Smooth muscle cell (in vitro differentiated cells): Measurements from ENCODE around the gene ADRA2B. TPM values are rescaled to one million over a fixed set of nuclear protein-coding genes. Genes with fewer than 3 reads are reported as not detected.

Experiments used
- DNase-seq: peaks from one replicate; lab custom pipeline; 2025; ENCODE audit not compliant: unreplicated experiment; lab: John Stamatoyannopoulos, UW
- H2AFZ ChIP-seq: fragments of 200-600 bp; sonication (generic); 2 replicates; pipeline ENCODE4 v1.6.0; 2016; ENCODE audit warnings: antibody characterized with exemption, low read depth, mild to moderate bottlenecking
- H3F3A ChIP-seq: fragments of 200-600 bp; sonication (generic); 2 replicates; pipeline ENCODE4 v1.6.0; 2017; ENCODE audit warnings: antibody characterized with exemption, low read depth
- H3K27ac ChIP-seq: fragments of 200-600 bp; sonication (generic); 2 replicates; pipeline ENCODE4 v1.5.1; 2016; ENCODE audit warnings: low read depth, mild to moderate bottlenecking
- H3K27me3 ChIP-seq: fragments of 200-600 bp; sonication (generic); 2 replicates; pipeline ENCODE4 v1.6.1; 2016; ENCODE audit warnings: low read depth, mild to moderate bottlenecking
- H3K36me3 ChIP-seq: fragments of 200-600 bp; sonication (generic); 2 replicates; pipeline ENCODE4 v1.5.1; 2016; ENCODE audit warnings: low read depth
- H3K4me1 ChIP-seq: fragments of 200-600 bp; sonication (generic); 2 replicates; pipeline ENCODE4 v1.5.1; 2016; ENCODE audit warnings: low read depth
- H3K4me2 ChIP-seq: fragments of 200-600 bp; sonication (generic); 2 replicates; pipeline ENCODE4 v1.6.0; 2016; ENCODE audit warnings: mild to moderate bottlenecking
- H3K4me3 ChIP-seq: fragments of 200-600 bp; sonication (generic); 2 replicates; pipeline ENCODE4 v1.5.1; 2016; ENCODE audit warnings: mild to moderate bottlenecking
- H3K79me2 ChIP-seq: fragments of 200-600 bp; sonication (generic); 2 replicates; pipeline ENCODE4 v1.6.0; 2016; ENCODE audit warnings: low read depth, mild to moderate bottlenecking
- H3K9ac ChIP-seq: fragments of 200-600 bp; sonication (generic); 2 replicates; pipeline ENCODE4 v1.6.0; 2016; ENCODE audit warnings: low read depth
- H3K9me3 ChIP-seq: fragments of 200-600 bp; sonication (generic); replicated peaks from 2 replicates; pipeline ENCODE4 v1.5.1; 2016; ENCODE audit warnings: low read depth
- H4K20me1 ChIP-seq: fragments of 200-600 bp; sonication (generic); 2 replicates; pipeline ENCODE4 v1.6.0; 2016; ENCODE audit warnings: low read depth
- CTCF ChIP-seq: fragments of 200-600 bp; sonication (generic); IDR thresholded peaks from 2 replicates; pipeline ENCODE4 v1.5.1; 2017; ENCODE audit warnings: borderline replicate concordance, mild to moderate bottlenecking, antibody characterized with exemption; ENCODE audit not compliant: insufficient read depth, poor library complexity, severe bottlenecking
- WGBS: methylation state at CpG from one replicate; pipeline ENCODE4 v1.1.7; 2016; ENCODE audit warnings: low lambda C conversion rate; 5-methylcytosine and 5-hydroxymethylcytosine counted together
- polyA plus RNA-seq: library from polyadenylated mRNA; unstranded; fragments of >200 nt; fragmentation: Nextera tagmentation; extraction: Ambion mirVana; gene quantifications from 2 replicates; pipeline ENCODE4 v1.2.1, GENCODE V29; 2016
- total RNA-seq: library from RNA; depleted of rRNA; stranded (reverse); fragments of >200 nt; gene quantifications from 2 replicates; pipeline ENCODE4 v1.2.3, GENCODE V29; 2014

The ADRA2B gene
- total and polyA plus RNA-seq, 2 experiments from 2014 or later, result 0.06 to 1.2 TPM

- Histone ChIP-seq H3K9me3 (no peaks in the 10 kb centered on the region), H3F3A (no peaks in the 10 kb centered on the region), H3K79me2 (no peaks in the 10 kb centered on the region), H4K20me1 (no peaks in the 10 kb centered on the region), H2AFZ (no peak overlapping the region), H3K9ac (no peak overlapping the region), H3K27ac (no peak overlapping the region), H3K4me2 (no peak overlapping the region), H3K4me1 (no peaks in the 10 kb centered on the region), H3K27me3 (no peaks in the 10 kb centered on the region), H3K4me3 (no peak overlapping the region), H3K36me3 (no peaks in the 10 kb centered on the region)
- no peak for DNase-seq
- no peak for TF ChIP-seq CTCF
- 88% methylated on average over 5 of the region's 7 CpGs for WGBS
These were observed 36.9 kb upstream of the ADRA2B start for GRCh38 chr2:96153291-96153713.

GRCh38 chr2:96152304-96153161 is 36.2 kb upstream of the ADRA2B start:
- Histone ChIP-seq H3F3A (no peaks in the 10 kb centered on the region), H3K79me2 (no peaks in the 10 kb centered on the region), H3K4me1 (no peaks in the 10 kb centered on the region), H3K9me3 (no peaks in the 10 kb centered on the region), H3K4me2 (no peak overlapping the region), H4K20me1 (no peaks in the 10 kb centered on the region), H3K27ac (no peak overlapping the region), H3K27me3 (no peaks in the 10 kb centered on the region), H3K4me3 (no peak overlapping the region), H3K9ac (no peak overlapping the region), H3K36me3 (no peaks in the 10 kb centered on the region), H2AFZ (no peak overlapping the region)
- TF ChIP-seq CTCF, result no peak
- DNase-seq, result no peak
- 89% methylated on average over 10 of the region's 13 CpGs for WGBS

- H3K27ac ChIP-seq, result no peak overlapping the region
- H3K9ac ChIP-seq, result no peak overlapping the region
- no peaks in the 10 kb centered on the region for H3K27me3 ChIP-seq
- no peaks in the 10 kb centered on the region for H3K79me2 ChIP-seq
- no peaks in the 10 kb centered on the region for H3F3A ChIP-seq
- H3K9me3 ChIP-seq, result no peaks in the 10 kb centered on the region
- H3K36me3 ChIP-seq, result no peaks in the 10 kb centered on the region
- no peak overlapping the region for H3K4me2 ChIP-seq
- TF ChIP-seq CTCF, result no peak
- whole genome bisulfite sequencing, result 92% methylated on average over 9 of the region's 9 CpGs
- no peaks in the 10 kb centered on the region for H3K4me1 ChIP-seq
- DNase-seq, result no peak
- H4K20me1 ChIP-seq, result no peaks in the 10 kb centered on the region
- H2AFZ ChIP-seq, result no peak overlapping the region
- no peak overlapping the region for H3K4me3 ChIP-seq
These were observed 35.4 kb upstream of the ADRA2B start for GRCh38 chr2:96151595-96152303.
